Karpas-422 (cell line): ENCODE measurements around the gene SAMD7. TPM values are rescaled to one million over a fixed set of nuclear protein-coding genes. Genes with fewer than 3 reads are reported as not detected.

ENCODE experiments used
- DNase-seq: peaks from one replicate; pipeline ENCODE4 v3.0.0-alpha.2; 2015
- H2AFZ ChIP-seq: fragments of 200-600 bp; sonication (generic); 2 replicates; pipeline ENCODE4 v1.6.1; 2014; ENCODE audit warnings: antibody characterized with exemption, low read length, mixed read lengths
- H3K27ac ChIP-seq: fragments of 200-600 bp; sonication (generic); 2 replicates; pipeline ENCODE4 v1.5.1; 2014; ENCODE audit warnings: mild to moderate bottlenecking, low read length, moderate library complexity
- H3K27me3 ChIP-seq: fragments of 200-600 bp; sonication (generic); 2 replicates; pipeline ENCODE4 v1.6.1; 2014; ENCODE audit warnings: low read length, mixed read lengths
- H3K36me3 ChIP-seq: fragments of 200-600 bp; sonication (generic); 2 replicates; pipeline ENCODE4 v1.6.1; 2014; ENCODE audit warnings: low read length, mixed read lengths; ENCODE audit not compliant: insufficient read depth
- H3K4me1 ChIP-seq: fragments of 200-600 bp; sonication (generic); 2 replicates; pipeline ENCODE4 v1.6.1; 2014; ENCODE audit warnings: mild to moderate bottlenecking, low read length, mixed read lengths
- H3K4me2 ChIP-seq: fragments of 200-600 bp; sonication (generic); 2 replicates; pipeline ENCODE4 v1.6.1; 2014; ENCODE audit warnings: low read length, low read depth, mild to moderate bottlenecking; ENCODE audit not compliant: poor library complexity, severe bottlenecking
- H3K4me3 ChIP-seq: fragments of 200-600 bp; sonication (generic); 2 replicates; pipeline ENCODE4 v1.5.1; 2014; ENCODE audit warnings: mild to moderate bottlenecking, antibody characterized with exemption, low read length, mixed read lengths
- H3K79me2 ChIP-seq: fragments of 200-600 bp; sonication (generic); 2 replicates; pipeline ENCODE4 v1.6.1; 2014; ENCODE audit warnings: mild to moderate bottlenecking, low read length, mixed read lengths
- H3K9ac ChIP-seq: fragments of 200-600 bp; sonication (generic); 2 replicates; pipeline ENCODE4 v1.6.0; 2014; ENCODE audit warnings: low read length
- H3K9me2 ChIP-seq: fragments of 200-600 bp; sonication (generic), shearing (Covaris generic); replicated peaks from 2 replicates; pipeline ENCODE4 v1.6.0; 2014; ENCODE audit warnings: mild to moderate bottlenecking, low read length, moderate library complexity; ENCODE audit not compliant: insufficient read depth
- H3K9me3 ChIP-seq: fragments of 300-700, 200-600 bp; sonication (generic); 2 replicates; pipeline ENCODE4 v1.6.1; 2014; ENCODE audit warnings: low read length, mixed read lengths
- H4K20me1 ChIP-seq: fragments of 200-600 bp; sonication (generic); 2 replicates; pipeline ENCODE4 v1.6.1; 2014; ENCODE audit warnings: mild to moderate bottlenecking, antibody characterized with exemption, low read length, low read depth; ENCODE audit not compliant: insufficient read depth
- total RNA-seq: library from RNA; depleted of rRNA; stranded (reverse); fragments of >200 nt; shearing (Covaris generic); gene quantifications from 2 replicates; pipeline ENCODE4 v1.2.3, GENCODE V29; 2014; ENCODE audit warnings: low replicate concordance

Gene SAMD7
- total RNA-seq, 1 experiment from 2014 or later = not detected

GRCh38 chr3:169923189-169923588 is 11.8 kb downstream of the SAMD7 start:
- no peak overlapping the region for H3K9ac ChIP-seq
- H3K27ac ChIP-seq = no peak overlapping the region
- no peak overlapping the region for H3K4me3 ChIP-seq
- H3K9me3 ChIP-seq = no peaks in the 10 kb centered on the region
- H3K4me2 ChIP-seq = no peak overlapping the region
- no peaks in the 10 kb centered on the region for H3K36me3 ChIP-seq
- peaks cover 22% of the 10 kb centered on the region for H3K4me1 ChIP-seq
- no peaks in the 10 kb centered on the region for H4K20me1 ChIP-seq
- no peaks in the 10 kb centered on the region for H3K27me3 ChIP-seq
- no peak for DNase-seq
- no peaks in the 10 kb centered on the region for H3K9me2 ChIP-seq
- H2AFZ ChIP-seq = no peak overlapping the region
- H3K79me2 ChIP-seq = no peaks in the 10 kb centered on the region

GRCh38 chr3:169923831-169924230 is 12.5 kb downstream of the SAMD7 start:
- no peak overlapping the region for H3K27ac ChIP-seq
- H3K27me3 ChIP-seq = no peaks in the 10 kb centered on the region
- no peaks in the 10 kb centered on the region for H3K9me2 ChIP-seq
- no peak for DNase-seq
- no peaks in the 10 kb centered on the region for H4K20me1 ChIP-seq
- peak overlapping the region; percentile 33; the same call in 1 of the 2 replicates for H2AFZ ChIP-seq
- no peak overlapping the region for H3K4me2 ChIP-seq
- H3K9ac ChIP-seq = no peak overlapping the region
- no peak overlapping the region for H3K4me3 ChIP-seq
- H3K79me2 ChIP-seq = no peaks in the 10 kb centered on the region
- peaks cover 25% of the 10 kb centered on the region for H3K4me1 ChIP-seq
- no peaks in the 10 kb centered on the region for H3K9me3 ChIP-seq
- H3K36me3 ChIP-seq = no peaks in the 10 kb centered on the region

GRCh38 chr3:169929830-169930519 is 18.6 kb downstream of the SAMD7 start:
- H3K36me3 ChIP-seq = no peaks in the 10 kb centered on the region; the same call in 1 of the 2 replicates
- no peaks in the 10 kb centered on the region for H3K9me2 ChIP-seq
- H3K9me3 ChIP-seq = no peaks in the 10 kb centered on the region
- peak overlapping the region; percentile 70 for H3K4me2 ChIP-seq
- H4K20me1 ChIP-seq = no peaks in the 10 kb centered on the region
- H3K9ac ChIP-seq = no peak overlapping the region
- no peaks in the 10 kb centered on the region for H3K27me3 ChIP-seq
- H3K79me2 ChIP-seq = no peaks in the 10 kb centered on the region; the same call in 1 of the 2 replicates
- H3K4me3 ChIP-seq = no peak overlapping the region
- H3K4me1 ChIP-seq = peaks cover 80% of the 10 kb centered on the region
- DNase-seq = peak; percentile 85
- no peak overlapping the region for H2AFZ ChIP-seq
- peak overlapping the region; percentile 94 for H3K27ac ChIP-seq

GRCh38 chr3:169930843-169931242 is 19.5 kb downstream of the SAMD7 start:
- no peaks in the 10 kb centered on the region; the same call in 1 of the 2 replicates for H3K36me3 ChIP-seq
- peaks cover 89% of the 10 kb centered on the region for H3K4me1 ChIP-seq
- no peaks in the 10 kb centered on the region; the same call in 1 of the 2 replicates for H3K79me2 ChIP-seq
- peak overlapping the region; percentile 94 for H3K27ac ChIP-seq
- H4K20me1 ChIP-seq = no peaks in the 10 kb centered on the region
- DNase-seq = no peak
- H3K4me3 ChIP-seq = peak overlapping the region; percentile 3; the same call in 1 of the 2 replicates
- H3K4me2 ChIP-seq = peak overlapping the region; percentile 70
- H3K27me3 ChIP-seq = no peaks in the 10 kb centered on the region
- H3K9ac ChIP-seq = peak overlapping the region; percentile 63
- peak overlapping the region; percentile 0; the same call in 1 of the 2 replicates for H2AFZ ChIP-seq
- H3K9me3 ChIP-seq = no peaks in the 10 kb centered on the region
- no peaks in the 10 kb centered on the region for H3K9me2 ChIP-seq

GRCh38 chr3:169931747-169932520 is 20.6 kb downstream of the SAMD7 start:
- Histone ChIP-seq H3K9ac (peak overlapping the region; percentile 70), H3K79me2 (no peaks in the 10 kb centered on the region; the same call in 1 of the 2 replicates), H4K20me1 (no peaks in the 10 kb centered on the region), H3K9me3 (no peaks in the 10 kb centered on the region), H3K4me2 (peak overlapping the region; percentile 70), H3K36me3 (no peaks in the 10 kb centered on the region; the same call in 1 of the 2 replicates), H3K4me3 (peak overlapping the region; percentile 56), H3K9me2 (no peaks in the 10 kb centered on the region), H3K27me3 (no peaks in the 10 kb centered on the region), H2AFZ (no peak overlapping the region), H3K27ac (peak overlapping the region; percentile 94), H3K4me1 (peaks cover 84% of the 10 kb centered on the region)
- DNase-seq = peak; percentile 95

GRCh38 chr3:169939320-169939719 is 27.9 kb downstream of the SAMD7 start:
- Histone ChIP-seq H3K9me3 (no peaks in the 10 kb centered on the region), H3K4me1 (peaks cover 78% of the 10 kb centered on the region), H3K4me3 (no peak overlapping the region), H3K9me2 (no peaks in the 10 kb centered on the region), H3K9ac (no peak overlapping the region; the same call in 1 of the 2 replicates), H2AFZ (no peak overlapping the region), H3K36me3 (no peaks in the 10 kb centered on the region), H3K4me2 (peak overlapping the region; percentile 71), H3K27me3 (no peaks in the 10 kb centered on the region), H3K27ac (peak overlapping the region; percentile 96), H3K79me2 (no peaks in the 10 kb centered on the region), H4K20me1 (no peaks in the 10 kb centered on the region)
- no peak for DNase-seq

- H3K9me3 ChIP-seq = no peaks in the 10 kb centered on the region
- H3K4me1 ChIP-seq = peaks cover 78% of the 10 kb centered on the region
- H3K36me3 ChIP-seq = no peaks in the 10 kb centered on the region
- no peaks in the 10 kb centered on the region for H3K27me3 ChIP-seq
- peak overlapping the region; percentile 44 for H3K4me3 ChIP-seq
- DNase-seq = peak; percentile 67
- no peaks in the 10 kb centered on the region for H3K9me2 ChIP-seq
- no peak overlapping the region for H2AFZ ChIP-seq
- H3K4me2 ChIP-seq = peak overlapping the region; percentile 71
- H4K20me1 ChIP-seq = no peaks in the 10 kb centered on the region
- peak overlapping the region; percentile 96 for H3K27ac ChIP-seq
- peak overlapping the region; percentile 63 for H3K9ac ChIP-seq
- H3K79me2 ChIP-seq = no peaks in the 10 kb centered on the region
Observed at GRCh38 chr3:169939751-169940150, 28.4 kb downstream of the SAMD7 start.
